Tibial nerve (tissue), 4 donors: ENCODE data around the gene MAST2. TPM values are rescaled to one million over a fixed set of nuclear protein-coding genes. Genes with fewer than 3 reads are reported as not detected.
"Not testable (repeated sequence)": the region's sequence is repeated elsewhere in the genome, so short reads cannot be mapped to it uniquely, and the experiment has no call there.

ENCODE experiments used
- DNase-seq, 2 donors: peaks; one replicate each; pipeline ENCODE4 v3.0.0-alpha.2; 2019; ENCODE audit warnings: low spot score in 2 of 2
- H3K27ac ChIP-seq, 4 donors: fragments of 200-600 bp; sonication (generic) in 3 of 4; one replicate each; pipeline ENCODE4 v1.5.1; 2017 to 2019; ENCODE audit warnings: mild to moderate bottlenecking in 1 of 4
- H3K27me3 ChIP-seq, 2 donors: fragments of 200-600 bp; sonication (generic) in 1 of 2; one replicate each; pipeline versions ENCODE4 v1.5.1 to v1.6.0; 2017 to 2019
- H3K36me3 ChIP-seq, 3 donors: fragments of 200-600 bp; sonication (generic); one replicate each; pipeline ENCODE4 v1.5.1; 2018 to 2019
- H3K4me1 ChIP-seq, 4 donors: fragments of 200-600 bp; sonication (generic) in 3 of 4; one replicate each; pipeline ENCODE4 v1.5.1; 2017 to 2019
- H3K4me3 ChIP-seq, 4 donors: fragments of 200-600 bp; sonication (generic) in 3 of 4; one replicate each; pipeline ENCODE4 v1.5.1; 2017 to 2019; ENCODE audit warnings: mild to moderate bottlenecking in 1 of 4, moderate library complexity in 1 of 4
- H3K9me3 ChIP-seq, 4 donors: fragments of 200-600 bp; sonication (generic) in 3 of 4; one replicate each; pipeline ENCODE4 v1.5.1; 2017 to 2019
- EP300 ChIP-seq, 2 donors: sonication (generic); formaldehyde crosslinking; IDR thresholded peaks; one replicate each; pipeline ENCODE4 v1.6.1; 2017; ENCODE audit warnings: antibody characterized with exemption in 2 of 2, mild to moderate bottlenecking in 1 of 2
- POLR2A ChIP-seq, 2 donors: fragments of 450-650 bp; IDR thresholded peaks; one replicate each; pipeline ENCODE4 v1.6.1; 2017; ENCODE audit warnings: antibody characterized with exemption in 2 of 2, mild to moderate bottlenecking in 2 of 2, moderate library complexity in 2 of 2
- WGBS, 2 donors: methylation state at CpG; one replicate each; pipeline ENCODE4 v1.1.5; 2018; 5-methylcytosine and 5-hydroxymethylcytosine counted together
- total RNA-seq, 4 donors: library from RNA; depleted of rRNA; stranded (reverse); fragments of >200 nt; gene quantifications; one replicate each; pipeline ENCODE4 v1.1.0, GENCODE V29; 2016
- TF ChIP-seq, protein P1 (sequence below), 5 experiments: fragments of 200-600 bp in 3 of 5; fragments of 450-650 bp in 2 of 5; sonication (generic) in 3 of 5; IDR thresholded peaks; one replicate each; pipeline ENCODE4 v1.5.1; 2016 to 2019; ENCODE audit warnings: antibody characterized with exemption in 5 of 5, mild to moderate bottlenecking in 3 of 5, moderate library complexity in 2 of 5

Gene MAST2
- total RNA-seq, 4 donors from 2014 or later = 38.0 to 122 (median 57.1) TPM

DNA sequence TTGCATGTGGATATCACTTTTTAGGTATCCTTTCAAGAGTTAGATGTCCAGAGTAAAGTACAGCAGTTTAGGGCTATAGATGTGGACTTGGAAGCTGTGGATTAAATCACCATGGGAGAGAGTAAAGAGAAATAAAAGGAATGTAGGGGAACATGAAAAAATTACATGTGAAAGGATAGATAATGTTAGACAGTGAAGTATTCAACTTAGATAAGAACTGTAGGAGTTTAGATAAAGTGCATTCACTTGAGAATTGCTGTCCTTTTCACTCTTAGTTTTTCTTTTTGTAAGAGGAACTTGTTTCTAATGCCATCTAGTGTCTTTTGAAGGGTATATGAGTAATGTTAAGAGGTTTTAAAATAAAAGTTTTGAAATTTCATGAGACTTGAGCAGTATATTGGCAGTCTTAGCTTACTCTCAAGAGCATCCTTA, 40.1 kb downstream of the MAST2 start:
- peaks cover 0 to 12% (median 0%) of the 10 kb centered on the region in 4 donors for H3K4me1 ChIP-seq
- no peaks in the 10 kb centered on the region for H3K9me3 ChIP-seq
- no peak overlapping the region for H3K4me3 ChIP-seq
- no peaks in the 10 kb centered on the region for H3K27me3 ChIP-seq
- TF ChIP-seq, protein P1, sequence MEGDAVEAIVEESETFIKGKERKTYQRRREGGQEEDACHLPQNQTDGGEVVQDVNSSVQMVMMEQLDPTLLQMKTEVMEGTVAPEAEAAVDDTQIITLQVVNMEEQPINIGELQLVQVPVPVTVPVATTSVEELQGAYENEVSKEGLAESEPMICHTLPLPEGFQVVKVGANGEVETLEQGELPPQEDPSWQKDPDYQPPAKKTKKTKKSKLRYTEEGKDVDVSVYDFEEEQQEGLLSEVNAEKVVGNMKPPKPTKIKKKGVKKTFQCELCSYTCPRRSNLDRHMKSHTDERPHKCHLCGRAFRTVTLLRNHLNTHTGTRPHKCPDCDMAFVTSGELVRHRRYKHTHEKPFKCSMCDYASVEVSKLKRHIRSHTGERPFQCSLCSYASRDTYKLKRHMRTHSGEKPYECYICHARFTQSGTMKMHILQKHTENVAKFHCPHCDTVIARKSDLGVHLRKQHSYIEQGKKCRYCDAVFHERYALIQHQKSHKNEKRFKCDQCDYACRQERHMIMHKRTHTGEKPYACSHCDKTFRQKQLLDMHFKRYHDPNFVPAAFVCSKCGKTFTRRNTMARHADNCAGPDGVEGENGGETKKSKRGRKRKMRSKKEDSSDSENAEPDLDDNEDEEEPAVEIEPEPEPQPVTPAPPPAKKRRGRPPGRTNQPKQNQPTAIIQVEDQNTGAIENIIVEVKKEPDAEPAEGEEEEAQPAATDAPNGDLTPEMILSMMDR (IDR thresholded peaks at IDR 0.05) = peak in 2 of 5 experiments; percentile 12 to 15
- TF ChIP-seq EP300 (IDR thresholded peaks at IDR 0.05) = no peak
- DNase-seq = no peak
- H3K27ac ChIP-seq = no peak overlapping the region
- peaks cover 0 to 5% (median 0%) of the 10 kb centered on the region in 3 donors for H3K36me3 ChIP-seq

DNA sequence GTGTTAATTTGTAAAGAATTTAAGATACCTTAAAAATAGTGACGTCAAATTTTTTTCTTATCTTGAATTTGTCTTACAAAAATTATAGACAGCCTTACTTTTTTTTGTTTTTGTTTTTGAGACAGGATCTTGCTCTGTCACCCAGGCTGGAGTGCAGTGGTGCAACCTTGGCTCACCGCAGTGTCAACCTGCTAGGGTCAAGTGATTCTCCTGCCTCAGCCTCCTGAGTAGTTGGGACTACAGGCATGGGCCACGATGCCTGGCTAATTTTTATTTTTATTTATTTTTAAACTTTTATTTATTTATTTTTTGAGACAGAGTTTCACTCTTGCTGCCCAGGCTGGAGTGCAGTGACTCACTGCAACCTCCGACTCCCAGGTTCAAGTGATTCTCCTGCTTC, 40.6 kb downstream of the MAST2 start:
- H3K9me3 ChIP-seq = not testable (repeated sequence)

DNA sequence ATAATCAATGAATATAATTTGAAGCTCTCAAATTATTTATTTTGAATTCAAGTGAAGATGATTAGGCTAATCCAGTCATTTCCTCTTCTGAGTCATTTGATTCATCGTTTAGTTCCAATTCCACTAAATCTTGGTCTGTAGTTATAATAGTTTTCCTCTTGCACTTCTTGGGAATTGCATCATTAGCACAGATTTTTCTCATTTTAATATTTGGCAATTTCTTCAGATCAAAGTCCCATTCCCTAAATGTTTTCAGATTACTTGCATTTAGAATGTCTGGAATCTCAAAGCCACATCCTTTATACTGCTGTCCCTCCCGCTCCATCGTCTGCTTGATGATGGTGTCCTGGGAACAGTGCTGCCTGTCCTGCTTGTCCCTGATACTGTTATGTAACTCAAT, 43.5 kb downstream of the MAST2 start:
- peaks cover 0 to 12% (median 0%) of the 10 kb centered on the region in 4 donors for H3K4me1 ChIP-seq
- no peak for DNase-seq
- no peaks in the 10 kb centered on the region for H3K27me3 ChIP-seq
- WGBS, 2 donors = 59 to 61% methylated on average over 3 of the region's 3 CpGs
- H3K36me3 ChIP-seq = peaks cover 0 to 10% (median 0%) of the 10 kb centered on the region in 3 donors
- H3K4me3 ChIP-seq = no peak overlapping the region
- TF ChIP-seq, protein P1 (IDR thresholded peaks at IDR 0.05) = no peak
- TF ChIP-seq EP300 (IDR thresholded peaks at IDR 0.05) = no peak
- TF ChIP-seq POLR2A (IDR thresholded peaks at IDR 0.05) = no peak
- peaks cover 0 to 11% (median 0%) of the 10 kb centered on the region in 4 donors for H3K9me3 ChIP-seq
- H3K27ac ChIP-seq = no peak overlapping the region

More for the DNA sequence above, 40.6 kb downstream of the MAST2 start:
- 81 to 88% methylated on average over 4 of the region's 4 CpGs for WGBS, 2 donors
- H3K36me3 ChIP-seq, DNase-seq, H3K4me3 ChIP-seq, H3K27ac ChIP-seq, H3K27me3 ChIP-seq: not testable (repeated sequence)
- peaks cover 0 to 12% (median 0%) of the 10 kb centered on the region in 4 donors for H3K4me1 ChIP-seq

DNA sequence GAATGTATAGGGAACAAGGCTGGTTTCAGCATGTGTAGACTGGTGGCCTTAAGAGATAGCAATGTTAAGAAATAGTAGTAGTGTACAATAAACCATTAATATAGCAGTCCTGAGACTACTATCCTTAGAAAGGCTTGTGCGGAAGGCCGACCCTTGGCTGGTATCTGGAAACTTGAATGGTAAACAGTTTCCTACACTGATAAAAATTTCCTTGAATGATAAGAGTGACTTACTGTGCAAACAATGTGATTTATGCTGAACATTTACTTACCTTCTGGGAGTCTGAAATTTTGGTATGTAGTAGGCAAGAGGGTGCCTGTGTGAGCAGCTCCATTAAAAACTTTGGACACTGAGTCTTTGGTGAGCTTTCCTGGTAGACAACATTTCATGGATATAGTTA, 44.7 kb downstream of the MAST2 start:
- Histone ChIP-seq H3K36me3 (peaks cover 0 to 10% (median 0%) of the 10 kb centered on the region in 3 donors), H3K27ac (no peak overlapping the region), H3K4me3 (no peak overlapping the region), H3K9me3 (peaks cover 0 to 11% (median 0%) of the 10 kb centered on the region in 4 donors), H3K4me1 (peaks cover 0 to 9% (median 0%) of the 10 kb centered on the region in 4 donors), H3K27me3 (no peaks in the 10 kb centered on the region)
- no peak for DNase-seq
- WGBS, 2 donors = 97 to 100% methylated on average over 2 of the region's 2 CpGs
- no peak for TF ChIP-seq EP300 (IDR thresholded peaks at IDR 0.05)
- TF ChIP-seq POLR2A (IDR thresholded peaks at IDR 0.05) = no peak
- TF ChIP-seq, protein P1 (IDR thresholded peaks at IDR 0.05) = no peak

DNA sequence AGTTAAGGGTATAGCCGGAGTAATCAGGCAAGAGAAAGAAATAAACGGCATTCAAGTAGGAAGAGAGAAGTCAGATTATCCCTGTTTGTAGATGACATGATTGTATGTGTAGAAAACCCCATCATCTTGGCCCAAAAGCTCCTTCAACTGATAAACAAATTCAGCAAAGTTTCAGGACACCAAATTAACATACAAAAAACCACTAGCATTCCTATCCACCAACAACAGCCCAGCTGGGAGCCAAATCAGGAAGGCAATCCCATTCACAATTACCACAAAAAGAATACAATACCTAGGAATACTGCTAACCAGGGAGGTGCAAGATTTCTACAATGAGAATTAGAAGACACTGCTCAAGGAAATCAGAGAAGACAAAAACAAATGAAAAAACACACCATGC, 45.3 kb downstream of the MAST2 start:
- 93 to 97% methylated on average over 2 of the region's 2 CpGs for WGBS, 2 donors
- Histone ChIP-seq H3K27ac (no peak overlapping the region), H3K4me3 (no peak overlapping the region), H3K36me3 (peaks cover 0 to 10% (median 0%) of the 10 kb centered on the region in 3 donors), H3K9me3 (peaks cover 0 to 11% (median 0%) of the 10 kb centered on the region in 4 donors), H3K4me1 (peaks cover 0 to 3% (median 0%) of the 10 kb centered on the region in 4 donors), H3K27me3 (no peaks in the 10 kb centered on the region)
- no peak for DNase-seq
- TF ChIP-seq EP300 (IDR thresholded peaks at IDR 0.05) (no peak), POLR2A (IDR thresholded peaks at IDR 0.05) (no peak)
- TF ChIP-seq, protein P1 (IDR thresholded peaks at IDR 0.05) = no peak

DNA sequence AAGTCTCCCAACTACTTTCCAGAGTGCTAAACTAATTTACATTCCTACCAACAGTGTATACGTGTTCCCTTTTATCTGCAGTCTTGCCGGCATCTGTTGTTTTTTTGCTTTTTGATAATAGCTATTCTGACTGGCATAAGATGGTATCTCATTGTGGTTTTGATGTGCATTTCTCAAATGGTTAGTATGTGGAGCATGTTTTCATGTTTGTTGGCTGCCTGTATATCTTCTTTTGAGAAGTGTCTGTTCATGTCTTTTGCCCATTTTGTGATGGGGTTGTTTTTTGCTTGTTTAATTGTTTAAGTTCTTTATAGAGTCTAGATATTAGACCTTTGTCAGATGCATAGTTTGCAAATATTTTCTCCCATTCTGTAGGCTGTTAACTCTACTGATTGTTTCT, 46.6 kb downstream of the MAST2 start:
- Histone ChIP-seq H3K27me3 (no peaks in the 10 kb centered on the region), H3K9me3 (peaks cover 0 to 11% (median 0%) of the 10 kb centered on the region in 4 donors), H3K36me3 (peaks cover 0 to 10% (median 0%) of the 10 kb centered on the region in 3 donors), H3K27ac (no peak overlapping the region), H3K4me1 (no peaks in the 10 kb centered on the region), H3K4me3 (no peak overlapping the region)
- no peak for TF ChIP-seq POLR2A (IDR thresholded peaks at IDR 0.05)
- TF ChIP-seq, protein P1 (IDR thresholded peaks at IDR 0.05) = no peak
- TF ChIP-seq EP300 (IDR thresholded peaks at IDR 0.05) = no peak
- DNase-seq = no peak
- 96 to 100% methylated on average over 2 of the region's 2 CpGs for WGBS, 2 donors
